Stimulated activated naive CD4-positive, alpha-beta T cell (primary cell): ENCODE data around the gene LHFPL2.

Source experiments
- DNase-seq, 6 experiments: peaks; one replicate each; lab custom pipeline; 2025; lab: John Stamatoyannopoulos, UW

LHFPL2 gene

DNA sequence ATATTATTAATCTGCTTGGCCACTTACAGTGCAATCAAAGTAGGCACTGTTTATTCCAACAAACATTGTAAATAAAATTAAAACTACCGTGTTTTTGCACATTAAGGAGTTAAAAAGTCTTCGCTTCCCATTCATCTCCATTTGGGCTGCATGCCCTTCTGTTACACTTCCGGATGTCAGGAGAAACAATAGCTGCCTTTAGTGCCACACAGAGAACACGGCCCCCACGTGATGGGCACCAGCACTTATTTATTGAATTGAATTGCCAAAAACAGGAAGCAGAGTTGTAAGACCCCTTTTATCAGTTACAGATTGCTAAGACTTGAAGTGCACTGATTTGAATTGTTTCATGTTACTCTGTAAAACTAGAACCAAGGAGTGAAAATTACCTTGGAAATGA is 80.4 kb downstream of the LHFPL2 start:
- no peak for DNase-seq

- DNase-seq = no peak
These were observed 81.0 kb downstream of the LHFPL2 start for GRCh38 chr5:78567617-78568016.

- no peak for DNase-seq
These were observed 81.7 kb downstream of the LHFPL2 start for GRCh38 chr5:78566747-78567425.

DNA sequence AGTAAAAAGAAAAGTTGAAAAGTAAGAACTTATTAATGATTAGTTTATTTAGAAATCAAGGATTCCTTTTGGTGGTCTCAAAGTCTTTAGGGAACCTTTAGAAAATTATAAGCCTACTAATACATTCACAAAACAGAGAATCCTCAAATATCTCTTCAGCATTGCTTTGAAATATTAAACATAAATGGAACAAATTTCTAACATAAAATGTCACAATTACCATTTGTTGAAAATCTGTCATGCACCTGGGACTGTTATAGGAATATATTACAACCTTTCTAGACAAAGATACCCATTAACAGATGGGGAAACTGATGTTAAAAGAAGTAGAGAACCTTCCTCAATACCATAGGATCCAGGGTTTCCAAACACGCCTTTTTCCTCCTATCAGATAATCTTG is 83.2 kb downstream of the LHFPL2 start:
- DNase-seq = no peak

- DNase-seq = no peak
These were observed 85.0 kb downstream of the LHFPL2 start for GRCh38 chr5:78563621-78564020.

GRCh38 chr5:78562714-78563330 is 85.8 kb downstream of the LHFPL2 start:
- DNase-seq = no peak

DNA sequence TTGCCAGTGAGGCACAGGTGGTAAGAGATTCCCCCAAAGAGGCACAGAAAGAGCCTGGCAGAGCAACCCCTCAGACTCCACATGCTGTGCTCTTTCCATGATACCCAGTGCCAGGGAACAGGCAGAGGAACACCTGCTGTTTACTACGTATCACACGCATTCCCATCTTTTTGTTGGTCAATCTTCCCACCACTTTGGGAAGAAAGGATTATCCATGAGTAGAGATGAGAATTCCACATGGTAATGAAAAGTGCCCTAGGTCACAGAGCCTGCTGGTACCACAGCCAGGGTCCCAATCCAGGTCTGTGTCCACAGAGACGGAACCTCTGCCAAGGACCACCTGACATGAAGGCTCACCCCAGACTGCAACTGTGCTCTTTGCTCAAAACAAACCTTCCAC is 86.6 kb downstream of the LHFPL2 start:
- no peak for DNase-seq

- DNase-seq = no peak
These were observed 87.3 kb downstream of the LHFPL2 start for GRCh38 chr5:78561261-78561660.

- no peak for DNase-seq
These were observed 88.3 kb downstream of the LHFPL2 start for GRCh38 chr5:78560000-78560855.

DNA sequence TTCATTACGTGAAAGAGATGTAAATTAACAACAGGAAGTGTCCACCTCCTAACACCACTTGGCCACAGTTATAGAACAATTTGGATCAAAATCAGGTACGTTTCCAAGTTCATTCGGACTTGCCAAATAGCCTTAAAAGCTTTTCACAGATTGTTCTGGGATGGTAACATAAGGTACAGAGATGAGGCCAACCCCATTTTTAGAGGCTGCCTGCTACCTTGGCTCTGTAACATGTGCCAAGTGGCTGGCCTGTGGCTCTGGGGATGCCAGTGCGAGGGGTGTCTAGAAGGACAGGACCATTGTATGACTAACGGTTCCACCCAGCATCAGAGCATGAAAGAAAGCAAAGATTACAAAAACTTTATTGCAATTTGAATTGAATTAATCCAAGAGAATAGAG is 91.0 kb downstream of the LHFPL2 start:
- no peak for DNase-seq

- DNase-seq = no peak
These were observed 92.7 kb downstream of the LHFPL2 start for GRCh38 chr5:78555870-78556269.

GRCh38 chr5:78554670-78555069 is 93.9 kb downstream of the LHFPL2 start:
- no peak for DNase-seq

GRCh38 chr5:78553580-78554353 is 94.8 kb downstream of the LHFPL2 start:
- DNase-seq = no peak

GRCh38 chr5:78552729-78553342 is 95.7 kb downstream of the LHFPL2 start:
- no peak for DNase-seq

DNA sequence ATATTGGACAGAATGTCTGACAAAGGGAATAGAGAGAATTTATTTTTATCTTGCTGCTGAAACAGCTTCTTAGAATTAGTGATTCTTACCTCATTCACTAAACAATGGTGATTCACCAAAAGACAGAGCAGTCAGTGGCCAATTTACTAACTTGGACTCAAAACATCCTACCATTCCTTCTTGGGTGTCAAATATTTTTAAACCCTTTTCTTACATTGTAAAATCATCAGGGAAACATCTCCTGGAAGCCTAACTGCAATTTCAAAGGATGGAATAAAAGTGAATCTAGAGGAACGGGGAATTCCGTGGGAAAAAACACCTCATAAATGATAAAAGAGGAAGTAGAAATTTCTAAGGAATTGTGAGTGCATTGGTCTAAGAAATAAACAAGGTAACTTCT is 97.7 kb downstream of the LHFPL2 start:
- DNase-seq = no peak

DNA sequence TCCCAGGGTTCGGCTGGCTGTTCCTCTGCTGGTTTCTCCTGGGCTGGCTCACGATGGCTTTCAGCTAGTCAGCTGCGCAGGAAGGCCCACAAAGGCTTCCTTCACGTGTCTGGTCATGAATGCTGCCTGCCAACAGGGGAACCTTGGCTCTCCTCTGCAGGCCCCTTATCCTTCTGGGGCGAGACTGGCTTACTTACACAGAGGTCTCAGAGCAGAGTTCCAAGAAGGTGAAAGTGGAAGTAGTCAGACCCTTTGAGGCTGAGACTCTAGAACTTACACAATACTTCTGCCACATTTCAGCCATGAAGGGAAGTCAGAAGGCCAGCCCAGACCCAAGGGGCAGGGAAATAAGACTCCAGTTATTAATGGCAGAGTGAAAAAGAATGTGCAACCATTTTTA is 99.5 kb downstream of the LHFPL2 start:
- no peak for DNase-seq

GRCh38 chr5:78547731-78548615 is 100.6 kb downstream of the LHFPL2 start:
- no peak for DNase-seq

GRCh38 chr5:78547183-78547582 is 101.4 kb downstream of the LHFPL2 start:
- DNase-seq = no peak

DNA sequence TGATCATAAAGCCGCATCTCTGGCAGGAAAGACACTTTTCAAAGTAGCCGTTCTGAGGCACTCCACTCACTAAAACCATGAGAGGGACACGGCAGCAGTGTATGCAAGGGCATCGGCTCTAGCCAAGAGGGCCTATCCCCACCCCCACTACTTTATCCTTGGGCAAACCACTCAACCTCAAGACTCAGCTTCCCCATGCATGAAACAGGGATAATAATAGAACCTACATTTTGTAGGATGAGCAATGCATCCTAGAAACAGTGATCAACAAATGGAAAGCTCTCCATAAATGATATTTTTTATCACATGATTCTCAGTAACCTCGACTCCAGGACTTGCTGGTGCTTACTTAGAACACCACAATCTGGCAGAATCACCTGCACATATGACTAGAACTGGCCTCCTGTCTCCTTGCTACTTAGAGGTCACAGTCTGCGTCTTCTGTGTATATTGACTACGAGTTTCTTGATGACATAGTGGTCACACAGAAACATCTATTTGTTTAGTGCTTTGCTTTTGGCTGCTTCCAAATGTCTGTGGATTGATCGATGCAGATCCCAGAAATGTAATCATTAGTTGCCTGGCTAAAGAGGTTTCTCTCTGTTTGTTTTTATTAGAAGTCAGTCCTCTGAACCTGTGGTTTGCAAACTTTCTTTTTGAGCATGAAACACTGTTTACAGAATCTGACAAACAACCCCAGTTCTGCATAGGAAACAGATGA is 102.1 kb downstream of the LHFPL2 start:
- no peak for DNase-seq

- DNase-seq = no peak
These were observed 103.2 kb downstream of the LHFPL2 start for GRCh38 chr5:78545406-78545805.
